ENCODE measurements around the gene HRAS.

DNA sequence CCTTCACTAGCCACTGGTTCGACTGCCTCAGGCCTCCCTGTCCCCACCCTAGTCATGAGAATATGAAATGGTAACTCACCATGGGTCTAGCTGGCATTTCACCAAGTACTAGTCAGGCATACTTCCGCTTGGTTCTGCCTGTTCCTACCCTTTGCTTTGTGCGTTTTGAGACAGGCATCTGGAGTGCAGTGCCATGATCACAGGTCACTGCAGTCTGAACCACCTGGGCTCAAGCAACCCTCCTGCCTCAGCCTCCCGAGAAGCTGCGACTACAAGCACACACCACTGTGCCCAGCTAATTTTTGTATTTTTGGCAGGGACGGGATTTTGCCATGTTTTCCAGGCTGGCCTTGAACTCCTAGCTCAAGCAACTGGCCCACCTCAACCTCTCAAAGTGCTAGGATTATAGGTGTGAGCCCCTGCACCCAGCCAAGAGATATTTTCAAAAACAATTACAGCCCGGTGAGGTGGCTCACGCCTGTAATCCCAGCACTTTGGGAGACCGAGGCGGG, 14.1 kb downstream of the HRAS start:
- TF ChIP-seq POLR2AphosphoS5 (IDR thresholded peaks at IDR 0.05; ENCODE audit: low read depth, low read length) = no peak
- TF ChIP-seq POLR2A (IDR thresholded peaks at IDR 0.05; ENCODE audit: low read depth, low read length) = no peak
- TF ChIP-seq TAF1 (IDR thresholded peaks at IDR 0.05; ENCODE audit: low read depth, low read length) = no peak
- TF ChIP-seq PAX5 (IDR thresholded peaks at IDR 0.05; ENCODE audit: insufficient read depth, low read length, severe bottlenecking) = no peak
